ENCODE data around the gene HRAS. TPM values are rescaled to one million over a fixed set of nuclear protein-coding genes. Genes with fewer than 3 reads are reported as not detected.

The HRAS gene
- total and polyA plus RNA-seq, 4 experiments from 2014 or later, result 12.9 to 42.5 (median 32.6) TPM

GRCh38 chr11:528815-529727 lies 6.3 kb downstream of the HRAS start:
- DNase-seq, result peak in 1 of 5 donors; percentile 32
- Histone ChIP-seq H3K4me3 (ENCODE audit: low read length in 2 of 2) (no peak overlapping the region), H3K36me3 (ENCODE audit: insufficient read depth, low read length) (peaks cover 24% of the 10 kb centered on the region), H3K4me1 (ENCODE audit: insufficient read depth, low read length) (peaks cover 5% of the 10 kb centered on the region), H3K9me3 (ENCODE audit: control insufficient read depth in 1 of 2, low read length in 2 of 2) (no peaks in the 10 kb centered on the region), H3K27ac (ENCODE audit: low read depth, low read length) (no peak overlapping the region), H3K27me3 (ENCODE audit: insufficient read depth, low read length) (no peaks in the 10 kb centered on the region)
- CTCF ChIA-PET (ENCODE audit: partially characterized antibody), result no interaction called here
- H3K4me3 Mint-ChIP-seq, result no peak overlapping the region
- no peak overlapping the region for H3K27ac Mint-ChIP-seq
- H3K4me1 Mint-ChIP-seq, result peaks cover 0 to 4% (median 0%) of the 10 kb centered on the region in 4 donors
- POLR2A ChIA-PET (ENCODE audit: partially characterized antibody), result no interaction called here
- H3K9me3 Mint-ChIP-seq, result no peaks in the 10 kb centered on the region
- intact Hi-C loops (cut with micrococcal nuclease), result no loop called here
- H3K36me3 Mint-ChIP-seq, result peaks cover 0 to 13% of the 10 kb centered on the region in 2 donors
- no peaks in the 10 kb centered on the region for H3K27me3 Mint-ChIP-seq

GRCh38 chr11:528166-528814 lies 7.1 kb downstream of the HRAS start:
- Histone ChIP-seq H3K4me1 (ENCODE audit: insufficient read depth, low read length) (no peaks in the 10 kb centered on the region), H3K27me3 (ENCODE audit: insufficient read depth, low read length) (no peaks in the 10 kb centered on the region), H3K27ac (ENCODE audit: low read depth, low read length) (no peak overlapping the region), H3K4me3 (ENCODE audit: low read length in 2 of 2) (no peak overlapping the region), H3K9me3 (ENCODE audit: control insufficient read depth in 1 of 2, low read length in 2 of 2) (no peaks in the 10 kb centered on the region), H3K36me3 (ENCODE audit: insufficient read depth, low read length) (peaks cover 20% of the 10 kb centered on the region)
- Mint-ChIP-seq H3K36me3 (peaks cover 0 to 11% of the 10 kb centered on the region in 2 donors), H3K9me3 (no peaks in the 10 kb centered on the region), H3K4me3 (no peak overlapping the region), H3K4me1 (no peaks in the 10 kb centered on the region), H3K27ac (no peak overlapping the region), H3K27me3 (no peaks in the 10 kb centered on the region)
- POLR2A ChIA-PET (ENCODE audit: partially characterized antibody), result no interaction called here
- DNase-seq, result peak in 1 of 5 donors; percentile 13
- CTCF ChIA-PET (ENCODE audit: partially characterized antibody), result no interaction called here
- intact Hi-C loops (cut with micrococcal nuclease), result no loop called here

GRCh38 chr11:526192-526591 lies 9.2 kb downstream of the HRAS start:
- Histone ChIP-seq H3K4me3 (ENCODE audit: low read length in 2 of 2) (no peak overlapping the region), H3K4me1 (ENCODE audit: insufficient read depth, low read length) (no peaks in the 10 kb centered on the region), H3K36me3 (ENCODE audit: insufficient read depth, low read length) (peaks cover 1% of the 10 kb centered on the region), H3K27me3 (ENCODE audit: insufficient read depth, low read length) (no peaks in the 10 kb centered on the region), H3K9me3 (ENCODE audit: control insufficient read depth in 1 of 2, low read length in 2 of 2) (no peaks in the 10 kb centered on the region), H3K27ac (ENCODE audit: low read depth, low read length) (no peak overlapping the region)
- intact Hi-C loops (cut with micrococcal nuclease), result no loop called here
- Mint-ChIP-seq H3K4me1 (no peaks in the 10 kb centered on the region), H3K4me3 (no peak overlapping the region), H3K27ac (no peak overlapping the region), H3K36me3 (peaks cover 0 to 2% of the 10 kb centered on the region in 2 donors), H3K9me3 (peaks cover 0 to 3% (median 0%) of the 10 kb centered on the region in 8 donors), H3K27me3 (no peaks in the 10 kb centered on the region)
- CTCF ChIA-PET (ENCODE audit: partially characterized antibody), result no interaction called here
- POLR2A ChIA-PET (ENCODE audit: partially characterized antibody), result no interaction called here
- DNase-seq, result peak in 1 of 5 donors; percentile 20

- POLR2A ChIA-PET (ENCODE audit: partially characterized antibody), result no interaction called here
- CTCF ChIA-PET (ENCODE audit: partially characterized antibody), result interaction anchor here (0.6 to 1.5 kb wide), 3 partner anchors 70 to 270 kb away, joined by 3 read pairs; no protein-coding TSS in a partner anchor
- no peaks in the 10 kb centered on the region for H3K27me3 Mint-ChIP-seq
- Histone ChIP-seq H3K27ac (ENCODE audit: low read depth, low read length) (no peak overlapping the region), H3K4me3 (ENCODE audit: low read length in 2 of 2) (no peak overlapping the region), H3K27me3 (ENCODE audit: insufficient read depth, low read length) (no peaks in the 10 kb centered on the region), H3K4me1 (ENCODE audit: insufficient read depth, low read length) (peaks cover 4% of the 10 kb centered on the region), H3K9me3 (ENCODE audit: control insufficient read depth in 1 of 2, low read length in 2 of 2) (no peaks in the 10 kb centered on the region), H3K36me3 (ENCODE audit: insufficient read depth, low read length) (no peaks in the 10 kb centered on the region)
- intact Hi-C loops (cut with micrococcal nuclease), result no loop called here
- H3K4me1 Mint-ChIP-seq, result peaks cover 2 to 12% (median 3%) of the 10 kb centered on the region in 4 donors
- H3K36me3 Mint-ChIP-seq, result no peaks in the 10 kb centered on the region
- no peak for DNase-seq
- H3K4me3 Mint-ChIP-seq, result no peak overlapping the region
- peak overlapping the region in 1 of 7 donors; percentile 78 for H3K27ac Mint-ChIP-seq
- H3K9me3 Mint-ChIP-seq, result peaks cover 0 to 8% (median 1%) of the 10 kb centered on the region in 8 donors
These were observed 14.1 kb downstream of the HRAS start for GRCh38 chr11:521177-521688.

- intact Hi-C loops (cut with micrococcal nuclease), result no loop called here
These were observed 14.8 kb downstream of the HRAS start for GRCh38 chr11:520428-521176.

GRCh38 chr11:518463-519202 lies 16.7 kb downstream of the HRAS start:
- Histone ChIP-seq H3K27ac (ENCODE audit: low read depth, low read length) (no peak overlapping the region), H3K36me3 (ENCODE audit: insufficient read depth, low read length) (no peaks in the 10 kb centered on the region), H3K4me1 (ENCODE audit: insufficient read depth, low read length) (peaks cover 4% of the 10 kb centered on the region), H3K4me3 (ENCODE audit: low read length in 2 of 2) (peak overlapping the region in 1 of 2 donors; percentile 30), H3K9me3 (ENCODE audit: control insufficient read depth in 1 of 2, low read length in 2 of 2) (no peaks in the 10 kb centered on the region), H3K27me3 (ENCODE audit: insufficient read depth, low read length) (no peaks in the 10 kb centered on the region)
- Mint-ChIP-seq H3K27ac (peak overlapping the region; percentile 80 to 92 (median 88)), H3K9me3 (peaks cover 0 to 15% (median 1%) of the 10 kb centered on the region in 8 donors), H3K4me3 (peak overlapping the region; percentile 20 to 91 (median 84)), H3K27me3 (no peaks in the 10 kb centered on the region), H3K4me1 (peaks cover 2 to 12% (median 3%) of the 10 kb centered on the region in 4 donors), H3K36me3 (no peaks in the 10 kb centered on the region)
- DNase-seq, result peak; percentile 82 to 91 (median 84)
- ChIA-PET POLR2A (ENCODE audit: partially characterized antibody) (interaction anchor here (0.8 to 1.9 kb wide), 6 partner anchors 10 to 250 kb away, joined by 3 to 16 read pairs (median 5); partner anchors contain the start of genes HRAS and RNH1), CTCF (ENCODE audit: partially characterized antibody) (interaction anchor here (0.6 to 2.0 kb wide), 15 partner anchors 9 to 267 kb away, joined by 3 to 23 read pairs (median 4); partner anchors contain the start of genes LRRC56, RNH1 and SIGIRR)
- intact Hi-C loops (cut with micrococcal nuclease), result loop anchor here (1.0 to 5.0 kb wide), 4 partner anchors 11 to 211 kb away; partner anchors contain the start of genes HRAS, IFITM2, PTDSS2 and RNH1

More at GRCh38 chr11:520428-521176, 14.8 kb downstream of the HRAS start:
- no peak overlapping the region for H3K27ac ChIP-seq (ENCODE audit: low read depth, low read length)
- no peaks in the 10 kb centered on the region for H3K36me3 ChIP-seq (ENCODE audit: insufficient read depth, low read length)
- Mint-ChIP-seq H3K9me3 (peaks cover 0 to 15% (median 1%) of the 10 kb centered on the region in 8 donors), H3K36me3 (no peaks in the 10 kb centered on the region), H3K4me1 (peaks cover 2 to 12% (median 3%) of the 10 kb centered on the region in 4 donors), H3K27me3 (no peaks in the 10 kb centered on the region), H3K4me3 (peak overlapping the region in 1 of 8 donors; percentile 46), H3K27ac (peak overlapping the region in 2 of 7 donors; percentile 25 to 78)
- no peaks in the 10 kb centered on the region for H3K27me3 ChIP-seq (ENCODE audit: insufficient read depth, low read length)
- no peaks in the 10 kb centered on the region for H3K9me3 ChIP-seq (ENCODE audit: control insufficient read depth in 1 of 2, low read length in 2 of 2)
- ChIA-PET CTCF (ENCODE audit: partially characterized antibody) (interaction anchor here (1.5 kb wide), 1 partner anchor 270 kb away, joined by 3 read pairs; no protein-coding TSS in a partner anchor), POLR2A (ENCODE audit: partially characterized antibody) (no interaction called here)
- H3K4me1 ChIP-seq (ENCODE audit: insufficient read depth, low read length), result peaks cover 4% of the 10 kb centered on the region
- H3K4me3 ChIP-seq (ENCODE audit: low read length in 2 of 2), result no peak overlapping the region
- no peak for DNase-seq

All from CD4-positive, alpha-beta memory T cell (primary cell).